Glutamatergic neuron (in vitro differentiated cells): ENCODE measurements around the gene ZFAND3. TPM values are rescaled to one million over a fixed set of nuclear protein-coding genes. Genes with fewer than 3 reads are reported as not detected.
A peak's percentile ranks its signal among the peaks of the same experiment; 100 is the strongest.

Experiments used
- DNase-seq: peaks from one replicate; pipeline ENCODE4 v3.0.0; 2022
- H3K27ac Mint-ChIP-seq: one replicate; pipeline ENCODE4 v1.8.0; 2020; ENCODE audit warnings: mild to moderate bottlenecking, mixed read lengths, inconsistent platforms; ENCODE audit not compliant: unreplicated experiment
- H3K27me3 Mint-ChIP-seq: one replicate; pipeline ENCODE4 v1.8.0; 2020; ENCODE audit warnings: mild to moderate bottlenecking, moderate library complexity, mixed read lengths, inconsistent platforms; ENCODE audit not compliant: unreplicated experiment
- H3K36me3 Mint-ChIP-seq: one replicate; pipeline ENCODE4 v1.8.0; 2020; ENCODE audit warnings: mild to moderate bottlenecking, mixed read lengths, inconsistent platforms; ENCODE audit not compliant: unreplicated experiment
- H3K4me1 Mint-ChIP-seq: one replicate; pipeline ENCODE4 v1.8.0; 2020; ENCODE audit warnings: mild to moderate bottlenecking, low read depth, mixed read lengths, inconsistent platforms; ENCODE audit not compliant: unreplicated experiment
- H3K4me3 Mint-ChIP-seq: one replicate; pipeline ENCODE4 v1.8.0; 2020; ENCODE audit warnings: mild to moderate bottlenecking, mixed read lengths, inconsistent platforms; ENCODE audit not compliant: unreplicated experiment
- H3K9me3 Mint-ChIP-seq: one replicate; pipeline ENCODE4 v1.8.0; 2020; ENCODE audit warnings: mild to moderate bottlenecking, moderate library complexity, mixed read lengths, inconsistent platforms; ENCODE audit not compliant: unreplicated experiment
- total RNA-seq: library from RNA; stranded (reverse); fragmentation: NEBNext Ultra II Directional; extraction: Animal tissue kit (Norgen Biotek cat#: 25700); gene quantifications from one replicate; pipeline ENCODE4 v1.2.1, GENCODE V29; 2021; ENCODE audit not compliant: unreplicated experiment
- TF ChIP-seq, protein P1 (sequence below): fragments of 200-600 bp; sonication (generic); IDR thresholded peaks from one replicate; pipeline ENCODE4 v1.5.0; 2021; ENCODE audit not compliant: partially characterized antibody, unreplicated experiment

The ZFAND3 gene
- total RNA-seq, 1 donor from 2014 or later: 115 TPM

DNA sequence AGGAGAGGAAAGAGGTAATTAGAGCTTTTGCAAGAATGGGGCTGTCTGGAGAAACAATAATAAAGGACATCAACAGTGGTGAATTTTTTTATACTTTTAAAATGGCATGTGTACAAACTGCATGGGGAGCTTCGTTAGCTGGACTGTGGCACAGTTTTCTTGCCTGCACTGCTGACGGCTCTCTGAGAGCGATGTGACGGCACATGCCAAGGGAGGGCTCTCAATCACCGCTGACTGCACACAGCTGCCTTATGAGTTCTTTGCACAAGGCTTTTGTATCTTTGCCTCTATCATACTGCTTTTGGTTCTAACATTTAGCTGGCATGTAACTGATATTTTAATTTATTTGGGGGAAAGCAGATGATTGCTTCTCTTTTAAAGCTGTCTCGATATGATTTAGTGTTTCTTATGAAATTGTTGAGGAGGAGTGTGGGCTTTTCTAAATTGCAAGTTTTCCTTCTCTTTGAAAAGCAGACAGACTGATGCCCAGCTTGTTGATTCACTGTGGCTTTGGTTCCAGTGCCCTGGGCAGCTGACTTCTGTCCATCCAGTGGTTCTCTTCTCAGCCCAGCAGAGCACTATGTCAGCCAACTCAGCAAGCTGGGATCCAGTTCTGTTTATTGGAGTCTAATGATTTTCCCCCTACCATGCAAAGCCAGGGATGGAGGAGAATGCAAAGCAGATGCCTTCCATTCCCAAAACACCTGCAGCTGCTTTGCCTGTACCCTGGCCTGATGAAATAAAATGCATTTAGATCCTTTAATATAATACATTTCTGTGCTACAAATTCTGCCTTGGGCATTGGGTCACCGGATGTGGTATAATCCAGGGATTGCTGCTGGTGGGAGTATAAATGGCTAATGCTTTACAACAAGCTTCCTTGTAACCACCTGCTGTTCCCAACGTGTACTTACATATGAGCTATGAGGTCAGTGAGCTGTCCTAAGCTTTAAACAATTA lies 323.9 kb downstream of the ZFAND3 start:
- Mint-ChIP-seq H3K4me1 (peaks cover 27% of the 10 kb centered on the region), H3K9me3 (peaks cover 13% of the 10 kb centered on the region), H3K27ac (peak overlapping the region; percentile 52), H3K27me3 (peaks cover 6% of the 10 kb centered on the region), H3K4me3 (no peak overlapping the region), H3K36me3 (peaks cover 12% of the 10 kb centered on the region)
- DNase-seq: no peak
- TF ChIP-seq, protein P1, sequence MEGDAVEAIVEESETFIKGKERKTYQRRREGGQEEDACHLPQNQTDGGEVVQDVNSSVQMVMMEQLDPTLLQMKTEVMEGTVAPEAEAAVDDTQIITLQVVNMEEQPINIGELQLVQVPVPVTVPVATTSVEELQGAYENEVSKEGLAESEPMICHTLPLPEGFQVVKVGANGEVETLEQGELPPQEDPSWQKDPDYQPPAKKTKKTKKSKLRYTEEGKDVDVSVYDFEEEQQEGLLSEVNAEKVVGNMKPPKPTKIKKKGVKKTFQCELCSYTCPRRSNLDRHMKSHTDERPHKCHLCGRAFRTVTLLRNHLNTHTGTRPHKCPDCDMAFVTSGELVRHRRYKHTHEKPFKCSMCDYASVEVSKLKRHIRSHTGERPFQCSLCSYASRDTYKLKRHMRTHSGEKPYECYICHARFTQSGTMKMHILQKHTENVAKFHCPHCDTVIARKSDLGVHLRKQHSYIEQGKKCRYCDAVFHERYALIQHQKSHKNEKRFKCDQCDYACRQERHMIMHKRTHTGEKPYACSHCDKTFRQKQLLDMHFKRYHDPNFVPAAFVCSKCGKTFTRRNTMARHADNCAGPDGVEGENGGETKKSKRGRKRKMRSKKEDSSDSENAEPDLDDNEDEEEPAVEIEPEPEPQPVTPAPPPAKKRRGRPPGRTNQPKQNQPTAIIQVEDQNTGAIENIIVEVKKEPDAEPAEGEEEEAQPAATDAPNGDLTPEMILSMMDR: no peak

DNA sequence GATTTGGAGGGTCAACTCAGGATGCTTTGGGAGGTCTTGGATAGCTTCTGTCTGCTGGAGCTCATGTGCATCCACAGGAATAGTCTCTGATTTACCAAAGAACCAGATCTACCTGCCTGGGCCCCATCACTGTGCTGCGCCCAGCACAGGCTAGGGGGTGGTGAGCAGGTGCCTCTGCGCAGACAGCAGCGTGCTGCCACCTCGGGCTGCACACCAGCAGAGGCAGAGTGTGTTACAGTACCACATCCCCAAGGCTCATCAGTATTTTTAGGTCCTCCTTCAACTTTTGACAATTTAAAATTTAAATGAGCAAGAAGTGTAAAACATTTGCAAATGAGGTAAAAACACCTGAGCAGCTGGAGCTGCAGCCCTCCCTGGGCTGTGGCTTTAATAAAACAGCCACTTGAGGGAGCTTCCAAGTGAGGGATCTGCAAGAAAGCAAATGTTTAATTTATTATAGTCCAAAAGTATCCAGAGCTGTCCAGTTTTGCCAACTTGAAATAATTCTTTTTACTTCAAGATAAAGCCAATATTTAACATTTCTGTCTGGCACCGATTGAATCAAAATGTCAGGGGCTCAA lies 324.9 kb downstream of the ZFAND3 start:
- Mint-ChIP-seq H3K36me3 (peaks cover 7% of the 10 kb centered on the region), H3K27me3 (peaks cover 6% of the 10 kb centered on the region), H3K9me3 (peaks cover 13% of the 10 kb centered on the region), H3K4me1 (peaks cover 31% of the 10 kb centered on the region), H3K27ac (no peak overlapping the region), H3K4me3 (no peak overlapping the region)
- TF ChIP-seq, protein P1: no peak
- DNase-seq: no peak

DNA sequence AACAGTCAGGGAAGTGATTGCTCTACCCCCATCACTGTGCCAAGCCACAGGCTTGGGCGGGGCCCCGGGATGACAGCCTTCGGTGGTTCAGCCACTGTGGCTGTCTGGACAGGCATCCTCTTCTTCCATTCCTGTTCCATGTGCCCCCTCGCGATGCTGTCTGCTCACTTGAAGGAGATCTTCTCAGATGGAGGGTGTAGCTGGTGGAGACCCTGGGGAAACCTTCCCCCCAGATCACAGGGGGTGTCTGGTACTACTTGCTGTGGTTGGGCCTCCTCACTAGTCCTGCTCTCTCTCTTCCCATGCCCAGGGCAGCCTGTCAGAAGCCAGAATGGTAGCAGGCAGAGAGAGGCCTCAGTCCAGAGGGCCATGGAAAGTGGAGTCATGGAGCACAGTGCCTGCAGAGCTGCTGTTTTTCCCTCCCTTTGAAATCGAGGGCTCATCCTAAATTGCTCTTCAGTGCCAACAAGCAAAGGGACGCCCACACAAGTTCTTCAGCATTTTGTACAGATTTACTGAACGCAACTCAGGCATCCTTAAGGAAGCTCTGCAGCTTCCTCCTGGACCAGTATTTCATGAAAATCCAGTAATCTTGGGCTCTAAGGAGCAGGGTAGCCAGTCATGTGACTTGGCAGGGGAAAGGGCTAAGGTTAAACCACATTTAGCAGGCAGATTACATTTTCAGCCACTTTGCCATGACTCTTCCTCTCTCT lies 326.6 kb downstream of the ZFAND3 start:
- DNase-seq: no peak
- H3K9me3 Mint-ChIP-seq: peaks cover 12% of the 10 kb centered on the region
- H3K36me3 Mint-ChIP-seq: no peaks in the 10 kb centered on the region
- TF ChIP-seq, protein P1: no peak
- no peak overlapping the region for H3K4me3 Mint-ChIP-seq
- no peak overlapping the region for H3K27ac Mint-ChIP-seq
- H3K27me3 Mint-ChIP-seq: peaks cover 3% of the 10 kb centered on the region
- H3K4me1 Mint-ChIP-seq: peaks cover 34% of the 10 kb centered on the region

DNA sequence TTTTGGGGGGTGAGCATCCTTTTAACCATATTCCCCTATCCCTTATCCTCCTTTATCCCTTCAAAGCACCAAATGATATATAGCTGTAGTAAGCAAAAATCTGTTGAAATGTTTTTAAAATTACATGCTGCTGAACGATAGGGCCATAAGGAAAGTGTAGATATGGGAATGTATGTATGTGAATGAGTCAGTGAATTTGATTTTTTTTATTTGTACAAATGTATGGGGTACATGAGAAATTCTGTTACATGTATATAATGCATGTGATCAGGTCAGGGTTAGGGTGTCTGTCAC lies 327.2 kb downstream of the ZFAND3 start:
- no peak overlapping the region for H3K4me3 Mint-ChIP-seq
- TF ChIP-seq, protein P1: no peak
- H3K27ac Mint-ChIP-seq: no peak overlapping the region
- peaks cover 34% of the 10 kb centered on the region for H3K4me1 Mint-ChIP-seq
- no peak for DNase-seq
- peaks cover 3% of the 10 kb centered on the region for H3K27me3 Mint-ChIP-seq
- H3K9me3 Mint-ChIP-seq: peaks cover 12% of the 10 kb centered on the region
- H3K36me3 Mint-ChIP-seq: no peaks in the 10 kb centered on the region
